K562 (cell line): Measurements from ENCODE around the gene OOSP1. TPM values are rescaled to one million over a fixed set of nuclear protein-coding genes. Genes with fewer than 3 reads are reported as not detected.
A peak's percentile ranks its signal among the peaks of the same experiment; 100 is the strongest.

Experiments
- ATF7 ChIP-seq: fragments of 450-650 bp; IDR thresholded peaks from 2 replicates; pipeline ENCODE4 v1.7.1; 2014; ENCODE audit warnings: mild to moderate bottlenecking, moderate library complexity
- CBX2 ChIP-seq: fragments of 200-600 bp; sonication (generic); IDR thresholded peaks from one replicate; pipeline ENCODE4 v1.6.1; 2012; ENCODE audit warnings: mild to moderate bottlenecking, low read length, inconsistent platforms; ENCODE audit not compliant: insufficient read depth, poor library complexity, severe bottlenecking
- CSDE1 ChIP-seq, 2 experiments: fragments of 450-650 bp; IDR thresholded peaks; 2 replicates each; pipeline ENCODE4 v1.6.1; 2016; ENCODE audit warnings: mild to moderate bottlenecking in 1 of 2
- FOXK2 ChIP-seq, 2 experiments: fragments of 450-650 bp; IDR thresholded peaks in 1 of 2; conservative IDR thresholded peaks in 1 of 2; 2 replicates each; pipeline ENCODE4 v1.6.1; 2016; ENCODE audit warnings: low read depth in 2 of 2, mild to moderate bottlenecking in 1 of 2
- GTF2F1 ChIP-seq: IDR thresholded peaks from 2 replicates; pipeline ENCODE4 v1.6.1; 2011; ENCODE audit warnings: low read depth, low read length, improper control_type of control experiment
- HCFC1 ChIP-seq: IDR thresholded peaks from 2 replicates; pipeline ENCODE4 v1.6.1; 2012; ENCODE audit warnings: low read depth, low read length, improper control_type of control experiment
- ILF3 ChIP-seq: fragments of 450-650 bp; IDR thresholded peaks from 2 replicates; pipeline ENCODE4 v1.6.1; 2018; ENCODE audit warnings: antibody characterized with exemption, mild to moderate bottlenecking, moderate library complexity, borderline replicate concordance
- MECOM ChIP-seq: fragments of 250-450 bp; sonication (Bioruptor Pico); IDR thresholded peaks from 2 replicates; pipeline ENCODE4 v1.8.0; 2022; ENCODE audit warnings: inconsistent platforms
- NR1H2 ChIP-seq: sonication (generic); formaldehyde crosslinking; IDR thresholded peaks from 2 replicates; pipeline ENCODE4 v1.4.0; 2020; ENCODE audit warnings: mild to moderate bottlenecking, missing genetic modification reagents
- PBX2 ChIP-seq, 2 experiments: IDR thresholded peaks in 1 of 2; conservative IDR thresholded peaks in 1 of 2; 2 replicates each; pipeline ENCODE4 v1.6.1; 2016; ENCODE audit warnings: low read depth in 2 of 2, mild to moderate bottlenecking in 1 of 2, missing compliant biosample characterization in 1 of 2, missing genetic modification characterization in 1 of 2, moderate library complexity in 1 of 2
- POLR2AphosphoS5 ChIP-seq: IDR thresholded peaks from 2 replicates; pipeline ENCODE4 v1.6.1; 2011; ENCODE audit warnings: mild to moderate bottlenecking, low read depth, low read length, moderate library complexity; ENCODE audit not compliant: control insufficient read depth, insufficient read depth
- SAP30 ChIP-seq: fragments of 200-600 bp; sonication (generic); IDR thresholded peaks from 2 replicates; pipeline ENCODE4 v1.6.1; 2012; ENCODE audit warnings: borderline replicate concordance, low read depth, mild to moderate bottlenecking, moderate library complexity, low read length, control low read depth, inconsistent platforms; ENCODE audit not compliant: insufficient read depth, poor library complexity, severe bottlenecking
- TCFL5 ChIP-seq: fragments of 250-450 bp; sonication (Bioruptor Pico); conservative IDR thresholded peaks from 2 replicates; pipeline ENCODE4 v1.6.1; 2021; ENCODE audit warnings: mild to moderate bottlenecking, moderate library complexity, matching md5 sums
- TEAD4 ChIP-seq, 2 experiments: sonication (generic) in 1 of 2; formaldehyde crosslinking in 1 of 2; IDR thresholded peaks; 2 replicates each; pipeline versions ENCODE4 v1.6.1 to v1.8.0; 2012 to 2022; ENCODE audit warnings: borderline replicate concordance in 1 of 2, inconsistent platforms in 1 of 2, low read length in 1 of 2, mild to moderate bottlenecking in 1 of 2, missing genetic modification reagents in 1 of 2
- TFAM ChIP-seq: fragments of 250-450 bp; sonication (Bioruptor Pico); conservative IDR thresholded peaks from 2 replicates; pipeline ENCODE4 v1.5.0; 2021; ENCODE audit warnings: mild to moderate bottlenecking, moderate library complexity
- ZBTB8A ChIP-seq: fragments of 450-650 bp; IDR thresholded peaks from 2 replicates; pipeline ENCODE4 v1.6.1; 2018; ENCODE audit warnings: mild to moderate bottlenecking, moderate library complexity; ENCODE audit not compliant: partially characterized antibody
- ZNF217 ChIP-seq: sonication (generic); formaldehyde crosslinking; IDR thresholded peaks from 2 replicates; pipeline ENCODE4 v1.8.0; 2022; ENCODE audit warnings: mild to moderate bottlenecking, missing genetic modification reagents
- ZNF551 ChIP-seq: fragments of 250-450 bp; sonication (Bioruptor Pico); IDR thresholded peaks from 2 replicates; pipeline ENCODE4 v1.5.0; 2021; ENCODE audit warnings: mild to moderate bottlenecking, moderate library complexity
- ZNF764 ChIP-seq: fragments of 250-450 bp; sonication (Bioruptor Pico); IDR thresholded peaks from 2 replicates; pipeline ENCODE4 v1.4.0; 2020; ENCODE audit warnings: low read depth, mild to moderate bottlenecking, moderate library complexity
- polyA plus RNA-seq, 8 experiments: library from polyadenylated mRNA; depleted of rRNA in 4 of 8; stranded (reverse) in 5 of 8; unstranded in 3 of 8; fragments of >200 nt; fragmentation: Nextera tagmentation in 2 of 8; fragmentation: Illumina TruSeq in 1 of 8; extraction: Ambion mirVana in 2 of 8; extraction: Trizol in 1 of 8; gene quantifications; 2 replicates each; pipeline versions ENCODE4 v1.2.1 to v1.2.3, GENCODE V29; 2011 to 2014; ENCODE audit warnings: inconsistent platforms in 1 of 8, missing spikeins in 1 of 8
- total RNA-seq, 7 experiments: library from RNA; depleted of rRNA in 6 of 7; stranded (reverse); fragments of >200 nt in 6 of 7; fragmentation: Illumina TruSeq in 2 of 7; extraction: Trizol in 2 of 7; gene quantifications; 2 replicates each; pipeline versions ENCODE4 v1.2.1 to v1.2.3, GENCODE V29; 2011 to 2021; ENCODE audit warnings: low replicate concordance in 1 of 7
- TF ChIP-seq, protein P1 (sequence below): sonication (generic); formaldehyde crosslinking; IDR thresholded peaks from 2 replicates; pipeline ENCODE4 v1.8.1; 2022; ENCODE audit warnings: missing genetic modification reagents
- TF ChIP-seq, protein P2 (sequence below): fragments of 450-650 bp; IDR thresholded peaks from one replicate; pipeline ENCODE4 v1.6.1; 2018; ENCODE audit warnings: mild to moderate bottlenecking, moderate library complexity; ENCODE audit not compliant: partially characterized antibody
- TF ChIP-seq, protein P3 (sequence below): fragments of 250-450 bp; sonication (Bioruptor Pico); IDR thresholded peaks from 2 replicates; pipeline ENCODE4 v1.4.0; 2020; ENCODE audit warnings: mild to moderate bottlenecking

OOSP1 gene
- total and polyA plus RNA-seq, 9 of the 15 experiments (the other 6 are each of a cell fraction or from before 2014, with no cell fraction given): 0.14 to 3.0 (median 0.61) TPM

- no peak for TF ChIP-seq CBX2
- TF ChIP-seq ZBTB8A: no peak
- no peak for TF ChIP-seq MECOM
- TF ChIP-seq ATF7: peak; percentile 59
- no peak for TF ChIP-seq TCFL5 (CRISPR knock-in tag)
- TF ChIP-seq, protein P1, sequence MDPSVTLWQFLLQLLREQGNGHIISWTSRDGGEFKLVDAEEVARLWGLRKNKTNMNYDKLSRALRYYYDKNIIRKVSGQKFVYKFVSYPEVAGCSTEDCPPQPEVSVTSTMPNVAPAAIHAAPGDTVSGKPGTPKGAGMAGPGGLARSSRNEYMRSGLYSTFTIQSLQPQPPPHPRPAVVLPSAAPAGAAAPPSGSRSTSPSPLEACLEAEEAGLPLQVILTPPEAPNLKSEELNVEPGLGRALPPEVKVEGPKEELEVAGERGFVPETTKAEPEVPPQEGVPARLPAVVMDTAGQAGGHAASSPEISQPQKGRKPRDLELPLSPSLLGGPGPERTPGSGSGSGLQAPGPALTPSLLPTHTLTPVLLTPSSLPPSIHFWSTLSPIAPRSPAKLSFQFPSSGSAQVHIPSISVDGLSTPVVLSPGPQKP: no peak
- 0 out of 2 replicates have a peak, but pooled peaks have one; percentile 8 for TF ChIP-seq TEAD4 (IDR thresholded peaks at IDR 0.05; ENCODE audit: low read length)
- TF ChIP-seq TEAD4 (CRISPR knock-in tag; IDR thresholded peaks at IDR 0.05; ENCODE audit: borderline replicate concordance): no peak
- TF ChIP-seq ZNF764: no peak
- no peak for TF ChIP-seq CSDE1 (IDR thresholded peaks at IDR 0.05)
- no peak for TF ChIP-seq NR1H2 (CRISPR knock-in tag)
- TF ChIP-seq FOXK2 (conservative IDR thresholded peaks at IDR 0.05 in 1 of 2, IDR thresholded peaks at IDR 0.05 in 1 of 2; ENCODE audit: low read depth in 2 of 2): no peak
- no peak for TF ChIP-seq POLR2AphosphoS5
- TF ChIP-seq SAP30: no peak
- no peak for TF ChIP-seq ZNF551 (CRISPR knock-in tag)
- no peak for TF ChIP-seq ZNF217
- TF ChIP-seq TFAM (CRISPR knock-in tag): no peak
- no peak for TF ChIP-seq ILF3
- TF ChIP-seq, protein P2, sequence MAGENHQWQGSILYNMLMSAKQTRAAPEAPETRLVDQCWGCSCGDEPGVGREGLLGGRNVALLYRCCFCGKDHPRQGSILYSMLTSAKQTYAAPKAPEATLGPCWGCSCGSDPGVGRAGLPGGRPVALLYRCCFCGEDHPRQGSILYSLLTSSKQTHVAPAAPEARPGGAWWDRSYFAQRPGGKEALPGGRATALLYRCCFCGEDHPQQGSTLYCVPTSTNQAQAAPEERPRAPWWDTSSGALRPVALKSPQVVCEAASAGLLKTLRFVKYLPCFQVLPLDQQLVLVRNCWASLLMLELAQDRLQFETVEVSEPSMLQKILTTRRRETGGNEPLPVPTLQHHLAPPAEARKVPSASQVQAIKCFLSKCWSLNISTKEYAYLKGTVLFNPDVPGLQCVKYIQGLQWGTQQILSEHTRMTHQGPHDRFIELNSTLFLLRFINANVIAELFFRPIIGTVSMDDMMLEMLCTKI: no peak
- TF ChIP-seq PBX2 (CRISPR knock-in tag; IDR thresholded peaks at IDR 0.05; ENCODE audit: low read depth): no peak
- TF ChIP-seq PBX2 (tag; conservative IDR thresholded peaks at IDR 0.05; ENCODE audit: low read depth): 0 out of 2 replicates have a peak, but pooled peaks have one; percentile 47
- no peak for TF ChIP-seq HCFC1
- TF ChIP-seq GTF2F1: no peak
- TF ChIP-seq, protein P3, sequence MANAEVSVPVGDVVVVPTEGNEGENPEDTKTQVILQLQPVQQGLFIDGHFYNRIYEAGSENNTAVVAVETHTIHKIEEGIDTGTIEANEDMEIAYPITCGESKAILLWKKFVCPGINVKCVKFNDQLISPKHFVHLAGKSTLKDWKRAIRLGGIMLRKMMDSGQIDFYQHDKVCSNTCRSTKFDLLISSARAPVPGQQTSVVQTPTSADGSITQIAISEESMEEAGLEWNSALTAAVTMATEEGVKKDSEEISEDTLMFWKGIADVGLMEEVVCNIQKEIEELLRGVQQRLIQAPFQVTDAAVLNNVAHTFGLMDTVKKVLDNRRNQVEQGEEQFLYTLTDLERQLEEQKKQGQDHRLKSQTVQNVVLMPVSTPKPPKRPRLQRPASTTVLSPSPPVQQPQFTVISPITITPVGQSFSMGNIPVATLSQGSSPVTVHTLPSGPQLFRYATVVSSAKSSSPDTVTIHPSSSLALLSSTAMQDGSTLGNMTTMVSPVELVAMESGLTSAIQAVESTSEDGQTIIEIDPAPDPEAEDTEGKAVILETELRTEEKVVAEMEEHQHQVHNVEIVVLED (CRISPR knock-in tag): no peak
Observed at GRCh38 chr11:59891781-59892181, 46.5 kb upstream of the OOSP1 start (continued).
